Measurements from ENCODE around the gene PYCARD. TPM values are rescaled to one million over a fixed set of nuclear protein-coding genes. Genes with fewer than 3 reads are reported as not detected.

Gene PYCARD
- total and polyA plus RNA-seq, 3 donors from 2014 or later = 2.6 to 11.1 (median 8.7) TPM

- no peaks in the 10 kb centered on the region for H3K27me3 ChIP-seq
Measured at GRCh38 chr16:31216422-31217135, 14.0 kb upstream of the PYCARD start, which contains the start of gene PYDC1. TSS of gene PYDC1 (minus strand) at chr16:31217135. CDS start at chr16:31217028, 107 bp downstream.

GRCh38 chr16:31215287-31216162 lies 13.0 kb upstream of the PYCARD start:
- 0 to 1% methylated on average over 13 to 63 of the region's 63 CpGs for WGBS, 2 donors
- intact Hi-C loops (cut with DNase I; ENCODE audit: low total_unique reads) = no loop called here
- peak overlapping the region; percentile 13 to 54 for H3K4me3 ChIP-seq
- H3K27me3 ChIP-seq = no peaks in the 10 kb centered on the region
- H3K27ac ChIP-seq = no peak overlapping the region
- no peaks in the 10 kb centered on the region for H3K9me3 ChIP-seq
- peak; percentile 46 for DNase-seq
- H3K4me1 ChIP-seq = peaks cover 16% of the 10 kb centered on the region
- TF ChIP-seq CTCF (IDR thresholded peaks at IDR 0.05) (no peak), POLR2A (IDR thresholded peaks at IDR 0.05) (no peak)
- H3K36me3 ChIP-seq (ENCODE audit: low read depth, missing control alignments) = no peaks in the 10 kb centered on the region

More at GRCh38 chr16:31216422-31217135, 14.0 kb upstream of the PYCARD start, which contains the start of gene PYDC1:
- TF ChIP-seq POLR2A (IDR thresholded peaks at IDR 0.05) (no peak), CTCF (IDR thresholded peaks at IDR 0.05) (no peak)
- 4% methylated on average over 10 to 52 of the region's 52 CpGs for WGBS, 2 donors
- H3K4me3 ChIP-seq = peak within 1 kb of the TSS in 1 of 2 donors; percentile 54
- intact Hi-C loops (cut with DNase I; ENCODE audit: low total_unique reads) = no loop called here
- H3K36me3 ChIP-seq (ENCODE audit: low read depth, missing control alignments) = no peaks in the 10 kb centered on the region
- H3K4me1 ChIP-seq = peaks cover 16% of the 10 kb centered on the region
- no peaks in the 10 kb centered on the region for H3K9me3 ChIP-seq
- no peak within 1 kb of the TSS for H3K27ac ChIP-seq
- no peak for DNase-seq

- 0 to 22% methylated on average over 9 to 20 of the region's 58 CpGs for WGBS, 2 donors
Measured at GRCh38 chr16:31214708-31215286, 12.2 kb upstream of the PYCARD start.

More at GRCh38 chr16:31214708-31215286, 12.2 kb upstream of the PYCARD start:
- Histone ChIP-seq H3K36me3 (ENCODE audit: low read depth, missing control alignments) (no peaks in the 10 kb centered on the region), H3K27me3 (no peaks in the 10 kb centered on the region), H3K27ac (no peak overlapping the region), H3K4me3 (peak overlapping the region; percentile 13 to 54), H3K9me3 (no peaks in the 10 kb centered on the region), H3K4me1 (peaks cover 16% of the 10 kb centered on the region)
- intact Hi-C loops (cut with DNase I; ENCODE audit: low total_unique reads) = no loop called here
- TF ChIP-seq POLR2A (IDR thresholded peaks at IDR 0.05) (no peak), CTCF (IDR thresholded peaks at IDR 0.05) (no peak)
- DNase-seq = no peak

Data from testis (tissue), 3 donors.